ENCODE measurements around the gene CLEC4D.

DNA sequence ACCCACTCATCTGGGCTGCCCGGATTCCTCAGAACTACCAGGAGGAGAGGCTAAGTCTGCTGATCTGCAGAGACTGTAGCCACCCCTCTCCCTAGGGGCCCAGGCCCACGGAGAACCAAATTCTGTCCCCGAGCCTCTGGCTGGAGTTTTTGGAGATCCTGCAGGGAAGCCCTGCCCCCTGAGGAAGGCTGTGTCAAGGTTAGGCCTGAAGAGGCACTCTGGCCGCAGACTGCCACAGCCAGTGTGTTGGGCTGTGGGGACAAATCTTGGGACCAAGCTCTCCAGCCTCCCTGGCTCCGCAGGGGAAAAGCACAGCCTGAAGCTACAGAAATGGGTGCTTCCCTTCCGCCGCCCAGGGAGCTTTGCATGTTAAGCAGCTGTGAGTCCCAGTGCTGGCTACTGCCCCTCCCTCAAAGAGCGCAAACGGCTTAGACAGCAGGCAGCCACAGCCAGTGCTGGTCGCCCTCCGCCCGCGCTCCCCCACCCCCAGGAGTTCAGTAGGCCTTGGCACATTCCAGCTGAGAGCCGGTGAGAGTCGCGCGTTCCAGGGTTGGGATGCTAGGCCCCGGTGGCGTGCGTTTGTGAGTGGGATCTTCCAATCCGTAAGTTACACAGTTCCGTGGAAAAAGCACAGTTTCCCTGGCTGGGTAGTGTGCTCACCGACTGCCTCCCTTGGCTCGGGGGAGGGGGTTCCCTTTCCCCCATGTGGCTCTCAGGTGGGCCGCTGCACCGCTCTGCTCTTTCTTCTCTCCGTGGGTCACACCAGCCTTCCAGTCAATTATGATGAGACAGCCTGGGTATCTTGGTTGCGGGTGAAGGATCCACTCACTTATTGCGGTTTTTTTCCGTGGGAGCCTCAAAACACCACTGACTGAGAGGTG, 14.2 kb downstream of the CLEC4D start:
- TF ChIP-seq, protein P1, sequence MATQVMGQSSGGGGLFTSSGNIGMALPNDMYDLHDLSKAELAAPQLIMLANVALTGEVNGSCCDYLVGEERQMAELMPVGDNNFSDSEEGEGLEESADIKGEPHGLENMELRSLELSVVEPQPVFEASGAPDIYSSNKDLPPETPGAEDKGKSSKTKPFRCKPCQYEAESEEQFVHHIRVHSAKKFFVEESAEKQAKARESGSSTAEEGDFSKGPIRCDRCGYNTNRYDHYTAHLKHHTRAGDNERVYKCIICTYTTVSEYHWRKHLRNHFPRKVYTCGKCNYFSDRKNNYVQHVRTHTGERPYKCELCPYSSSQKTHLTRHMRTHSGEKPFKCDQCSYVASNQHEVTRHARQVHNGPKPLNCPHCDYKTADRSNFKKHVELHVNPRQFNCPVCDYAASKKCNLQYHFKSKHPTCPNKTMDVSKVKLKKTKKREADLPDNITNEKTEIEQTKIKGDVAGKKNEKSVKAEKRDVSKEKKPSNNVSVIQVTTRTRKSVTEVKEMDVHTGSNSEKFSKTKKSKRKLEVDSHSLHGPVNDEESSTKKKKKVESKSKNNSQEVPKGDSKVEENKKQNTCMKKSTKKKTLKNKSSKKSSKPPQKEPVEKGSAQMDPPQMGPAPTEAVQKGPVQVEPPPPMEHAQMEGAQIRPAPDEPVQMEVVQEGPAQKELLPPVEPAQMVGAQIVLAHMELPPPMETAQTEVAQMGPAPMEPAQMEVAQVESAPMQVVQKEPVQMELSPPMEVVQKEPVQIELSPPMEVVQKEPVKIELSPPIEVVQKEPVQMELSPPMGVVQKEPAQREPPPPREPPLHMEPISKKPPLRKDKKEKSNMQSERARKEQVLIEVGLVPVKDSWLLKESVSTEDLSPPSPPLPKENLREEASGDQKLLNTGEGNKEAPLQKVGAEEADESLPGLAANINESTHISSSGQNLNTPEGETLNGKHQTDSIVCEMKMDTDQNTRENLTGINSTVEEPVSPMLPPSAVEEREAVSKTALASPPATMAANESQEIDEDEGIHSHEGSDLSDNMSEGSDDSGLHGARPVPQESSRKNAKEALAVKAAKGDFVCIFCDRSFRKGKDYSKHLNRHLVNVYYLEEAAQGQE (IDR thresholded peaks at IDR 0.05; ENCODE audit: insufficient read depth in 1 of 2, low read depth in 2 of 2, low read length in 1 of 2): no peak
- TF ChIP-seq CTCF (IDR thresholded peaks at IDR 0.05) (no peak), POLR2AphosphoS5 (IDR thresholded peaks at IDR 0.05; ENCODE audit: low read depth, low read length) (no peak)

All from Panc1 (cell line).